GM23338 (cell line): Measurements from ENCODE around the gene MOSMO. TPM values are rescaled to one million over a fixed set of nuclear protein-coding genes. Genes with fewer than 3 reads are reported as not detected.

Source experiments
- ATAC-seq: fragments of 200-7000 bp; cut with Tn5 transposase; 3 replicates; pipeline ENCODE4 v1.9.1; 2020
- DNase-seq: peaks from one replicate; pipeline ENCODE4 v3.0.0-alpha.2; 2015; ENCODE audit warnings: low spot score
- H2AFZ ChIP-seq: fragments of 200-600 bp; sonication (generic); 2 replicates; pipeline ENCODE4 v1.8.0; 2016; ENCODE audit warnings: antibody characterized with exemption, mild to moderate bottlenecking, moderate library complexity
- H3F3A ChIP-seq: fragments of 200-600 bp; sonication (generic); replicated peaks from 2 replicates; pipeline ENCODE4 v1.8.0; 2017; ENCODE audit warnings: antibody characterized with exemption, mixed run types, low read depth
- H3K27ac ChIP-seq: fragments of 200-600 bp; sonication (generic); 2 replicates; pipeline ENCODE4 v1.6.1; 2016; ENCODE audit warnings: low read depth
- H3K27me3 ChIP-seq: fragments of 200-600 bp; sonication (generic); 2 replicates; pipeline ENCODE4 v1.8.0; 2016; ENCODE audit warnings: mild to moderate bottlenecking, mixed run types, moderate library complexity; ENCODE audit not compliant: insufficient read depth
- H3K36me3 ChIP-seq: fragments of 200-600 bp; sonication (generic); 2 replicates; pipeline ENCODE4 v1.8.0; 2016; ENCODE audit warnings: mild to moderate bottlenecking; ENCODE audit not compliant: insufficient read depth
- H3K4me1 ChIP-seq: fragments of 200-600 bp; sonication (generic); 2 replicates; pipeline ENCODE4 v1.8.0; 2016; ENCODE audit warnings: mild to moderate bottlenecking, moderate library complexity; ENCODE audit not compliant: insufficient read depth
- H3K4me2 ChIP-seq: fragments of 200-600 bp; sonication (generic); 2 replicates; pipeline ENCODE4 v1.7.1; 2017; ENCODE audit warnings: mixed run types
- H3K4me3 ChIP-seq: fragments of 200-600 bp; sonication (generic); 2 replicates; pipeline ENCODE4 v1.6.1; 2016; ENCODE audit warnings: mixed run types
- H3K79me2 ChIP-seq: fragments of 200-600 bp; sonication (generic); replicated peaks from 2 replicates; pipeline ENCODE4 v1.8.0; 2017; ENCODE audit warnings: mild to moderate bottlenecking; ENCODE audit not compliant: insufficient read depth
- H3K9me2 ChIP-seq: fragments of 200-600 bp; sonication (generic); 2 replicates; pipeline ENCODE4 v1.8.0; 2017; ENCODE audit not compliant: insufficient read depth
- H4K20me1 ChIP-seq: fragments of 200-600 bp; sonication (generic); replicated peaks from 2 replicates; pipeline ENCODE4 v1.8.0; 2017; ENCODE audit warnings: mild to moderate bottlenecking; ENCODE audit not compliant: insufficient read depth
- H3K27ac Mint-ChIP-seq: 2 replicates; pipeline ENCODE4 v1.8.0; 2020; ENCODE audit warnings: inconsistent platforms, mild to moderate bottlenecking, moderate library complexity, mixed read lengths
- H3K27me3 Mint-ChIP-seq: 3 replicates; pipeline ENCODE4 v1.8.0; 2022; ENCODE audit warnings: low read depth, mild to moderate bottlenecking, moderate library complexity, mixed read lengths, inconsistent platforms; ENCODE audit not compliant: insufficient read depth, poor library complexity
- H3K36me3 Mint-ChIP-seq: 3 replicates; pipeline ENCODE4 v1.8.0; 2021; ENCODE audit warnings: low read depth, mild to moderate bottlenecking, inconsistent platforms, moderate library complexity, mixed read lengths
- H3K4me1 Mint-ChIP-seq: 3 replicates; pipeline ENCODE4 v1.8.0; 2020; ENCODE audit warnings: mild to moderate bottlenecking, inconsistent platforms, mixed read lengths
- H3K4me3 Mint-ChIP-seq: 3 replicates; pipeline ENCODE4 v1.8.0; 2021; ENCODE audit warnings: moderate library complexity, mild to moderate bottlenecking, inconsistent platforms, mixed read lengths
- H3K9me3 Mint-ChIP-seq: 3 replicates; pipeline ENCODE4 v1.8.0; 2020; ENCODE audit warnings: moderate library complexity, mild to moderate bottlenecking, inconsistent platforms, mixed read lengths
- CREB1 ChIP-seq: fragments of 250-450 bp; sonication (Bioruptor Pico); IDR thresholded peaks from 2 replicates; pipeline ENCODE4 v1.5.0; 2020; ENCODE audit warnings: low read depth, mild to moderate bottlenecking, moderate library complexity
- CTCF ChIP-seq, 2 experiments: fragments of 200-600 bp in 1 of 2; sonication (generic) in 1 of 2; conservative IDR thresholded peaks; 2 replicates each; pipeline versions ENCODE4 v1.5.1 to v1.6.1; 2016 to 2017; ENCODE audit warnings: antibody characterized with exemption in 2 of 2, low read depth in 2 of 2, mild to moderate bottlenecking in 2 of 2, moderate library complexity in 1 of 2
- EZH2 ChIP-seq: fragments of 200-600 bp; sonication (generic); IDR thresholded peaks from one replicate; pipeline ENCODE4 v1.8.0; 2017; ENCODE audit warnings: antibody characterized with exemption, mild to moderate bottlenecking, low read depth; ENCODE audit not compliant: unreplicated experiment
- EZH2phosphoT487 ChIP-seq: fragments of 200-600 bp; sonication (generic); IDR thresholded peaks from one replicate; pipeline ENCODE4 v1.8.1; 2018; ENCODE audit warnings: antibody characterized with exemption; ENCODE audit not compliant: unreplicated experiment
- JUNB ChIP-seq: IDR thresholded peaks from one replicate; pipeline ENCODE4 v1.6.1; 2016; ENCODE audit warnings: antibody characterized with exemption; ENCODE audit not compliant: unreplicated experiment
- NANOG ChIP-seq: IDR thresholded peaks from 2 replicates; pipeline ENCODE4 v1.6.1; 2016; ENCODE audit warnings: antibody characterized with exemption, borderline replicate concordance
- POLR2AphosphoS5 ChIP-seq: IDR thresholded peaks from 2 replicates; pipeline ENCODE4 v1.6.1; 2016; ENCODE audit warnings: antibody characterized with exemption, low read depth
- STAT1 ChIP-seq: IDR thresholded peaks from one replicate; pipeline ENCODE4 v1.6.1; 2016; ENCODE audit warnings: antibody characterized with exemption; ENCODE audit not compliant: unreplicated experiment
- ZNF114 ChIP-seq: fragments of 250-450 bp; sonication (Bioruptor Pico); IDR thresholded peaks from 2 replicates; pipeline ENCODE4 v1.5.0; 2020; ENCODE audit warnings: mild to moderate bottlenecking, moderate library complexity
- ZNF331 ChIP-seq: fragments of 250-450 bp; sonication (Bioruptor Pico); IDR thresholded peaks from 2 replicates; pipeline ENCODE4 v1.5.0; 2020; ENCODE audit warnings: low read depth, mild to moderate bottlenecking, moderate library complexity
- polyA plus RNA-seq: library from polyadenylated mRNA; unstranded; fragments of >200 nt; fragmentation: Nextera tagmentation; extraction: Ambion mirVana; gene quantifications from 2 replicates; pipeline ENCODE4 v1.2.1, GENCODE V29; 2016
- total RNA-seq: library from RNA; depleted of rRNA; stranded (reverse); fragments of >200 nt; shearing (Covaris generic); gene quantifications from 2 replicates; pipeline ENCODE4 v1.2.3, GENCODE V29; 2014
- TF ChIP-seq, protein P1 (sequence below): IDR thresholded peaks from 2 replicates; pipeline ENCODE4 v1.6.1; 2016; ENCODE audit warnings: antibody characterized with exemption
- TF ChIP-seq, protein P2 (sequence below): IDR thresholded peaks from one replicate; pipeline ENCODE4 v1.6.1; 2018; ENCODE audit warnings: antibody characterized with exemption; ENCODE audit not compliant: unreplicated experiment

MOSMO gene
- total and polyA plus RNA-seq, 2 experiments from 2014 or later, result 8.7 to 19.2 TPM

GRCh38 chr16:21964353-21964752 lies 43.6 kb upstream of the MOSMO start:
- no peaks in the 10 kb centered on the region for H3K27me3 ChIP-seq
- H3K9me2 ChIP-seq, result no peaks in the 10 kb centered on the region
- no peak overlapping the region for H3K4me3 ChIP-seq
- Mint-ChIP-seq H3K4me3 (no peak overlapping the region), H3K27ac (no peak overlapping the region), H3K9me3 (no peaks in the 10 kb centered on the region), H3K4me1 (no peaks in the 10 kb centered on the region), H3K27me3 (no peaks in the 10 kb centered on the region), H3K36me3 (peaks cover 78% of the 10 kb centered on the region)
- H3F3A ChIP-seq, result no peaks in the 10 kb centered on the region
- no peaks in the 10 kb centered on the region for H3K79me2 ChIP-seq
- ATAC-seq, result no peak
- no peaks in the 10 kb centered on the region for H3K4me1 ChIP-seq
- H3K4me2 ChIP-seq, result no peak overlapping the region
- H4K20me1 ChIP-seq, result peaks cover 6% of the 10 kb centered on the region
- no peak overlapping the region for H3K27ac ChIP-seq
- DNase-seq, result no peak
- TF ChIP-seq, protein P1, sequence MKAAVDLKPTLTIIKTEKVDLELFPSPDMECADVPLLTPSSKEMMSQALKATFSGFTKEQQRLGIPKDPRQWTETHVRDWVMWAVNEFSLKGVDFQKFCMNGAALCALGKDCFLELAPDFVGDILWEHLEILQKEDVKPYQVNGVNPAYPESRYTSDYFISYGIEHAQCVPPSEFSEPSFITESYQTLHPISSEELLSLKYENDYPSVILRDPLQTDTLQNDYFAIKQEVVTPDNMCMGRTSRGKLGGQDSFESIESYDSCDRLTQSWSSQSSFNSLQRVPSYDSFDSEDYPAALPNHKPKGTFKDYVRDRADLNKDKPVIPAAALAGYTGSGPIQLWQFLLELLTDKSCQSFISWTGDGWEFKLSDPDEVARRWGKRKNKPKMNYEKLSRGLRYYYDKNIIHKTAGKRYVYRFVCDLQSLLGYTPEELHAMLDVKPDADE, result no peak
- no peak for TF ChIP-seq ZNF331 (CRISPR knock-in tag)
- no peak for TF ChIP-seq POLR2AphosphoS5
- H2AFZ ChIP-seq, result no peak overlapping the region
- H3K36me3 ChIP-seq, result peaks cover 86% of the 10 kb centered on the region

DNA sequence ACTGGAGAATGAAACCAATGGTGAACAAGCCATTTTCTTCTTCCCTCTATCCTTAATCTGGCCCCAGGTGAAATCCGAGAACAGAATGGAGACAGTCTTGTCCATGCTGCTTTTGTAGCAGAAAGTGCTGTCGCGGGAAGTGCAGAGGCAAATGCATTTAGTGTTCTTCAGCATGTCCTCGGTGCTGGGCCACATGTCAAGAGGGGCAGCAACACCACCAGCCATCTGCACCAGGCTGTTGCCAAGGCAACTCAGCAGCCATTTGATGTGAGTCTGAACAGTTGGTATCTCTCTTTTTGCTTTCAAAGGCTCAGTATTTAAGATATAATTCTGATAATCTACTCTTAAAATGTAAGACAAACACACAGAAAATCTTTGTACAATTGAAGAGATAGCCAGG lies 36.1 kb upstream of the MOSMO start:
- Mint-ChIP-seq H3K4me3 (no peak overlapping the region), H3K9me3 (no peaks in the 10 kb centered on the region), H3K27ac (no peak overlapping the region), H3K36me3 (peaks cover 45% of the 10 kb centered on the region), H3K27me3 (no peaks in the 10 kb centered on the region), H3K4me1 (no peaks in the 10 kb centered on the region)
- Histone ChIP-seq H3K27ac (no peak overlapping the region), H3K79me2 (no peaks in the 10 kb centered on the region), H3K27me3 (no peaks in the 10 kb centered on the region), H3F3A (no peaks in the 10 kb centered on the region; the same call in 1 of the 2 replicates), H2AFZ (no peak overlapping the region), H3K4me3 (no peak overlapping the region), H3K9me2 (no peaks in the 10 kb centered on the region), H3K36me3 (peaks cover 80% of the 10 kb centered on the region), H4K20me1 (peaks cover 3% of the 10 kb centered on the region), H3K4me2 (no peak overlapping the region), H3K4me1 (no peaks in the 10 kb centered on the region)
- no peak for DNase-seq
- ATAC-seq, result no peak
- TF ChIP-seq NANOG, result no peak
- no peak for TF ChIP-seq CTCF (conservative IDR thresholded peaks at IDR 0.05; ENCODE audit: low read depth in 2 of 2)
- TF ChIP-seq EZH2phosphoT487, result no peak
- TF ChIP-seq ZNF331 (CRISPR knock-in tag), result no peak
- no peak for TF ChIP-seq CREB1 (CRISPR knock-in tag)
- no peak for TF ChIP-seq ZNF114
- TF ChIP-seq STAT1, result no peak
- TF ChIP-seq, protein P2, sequence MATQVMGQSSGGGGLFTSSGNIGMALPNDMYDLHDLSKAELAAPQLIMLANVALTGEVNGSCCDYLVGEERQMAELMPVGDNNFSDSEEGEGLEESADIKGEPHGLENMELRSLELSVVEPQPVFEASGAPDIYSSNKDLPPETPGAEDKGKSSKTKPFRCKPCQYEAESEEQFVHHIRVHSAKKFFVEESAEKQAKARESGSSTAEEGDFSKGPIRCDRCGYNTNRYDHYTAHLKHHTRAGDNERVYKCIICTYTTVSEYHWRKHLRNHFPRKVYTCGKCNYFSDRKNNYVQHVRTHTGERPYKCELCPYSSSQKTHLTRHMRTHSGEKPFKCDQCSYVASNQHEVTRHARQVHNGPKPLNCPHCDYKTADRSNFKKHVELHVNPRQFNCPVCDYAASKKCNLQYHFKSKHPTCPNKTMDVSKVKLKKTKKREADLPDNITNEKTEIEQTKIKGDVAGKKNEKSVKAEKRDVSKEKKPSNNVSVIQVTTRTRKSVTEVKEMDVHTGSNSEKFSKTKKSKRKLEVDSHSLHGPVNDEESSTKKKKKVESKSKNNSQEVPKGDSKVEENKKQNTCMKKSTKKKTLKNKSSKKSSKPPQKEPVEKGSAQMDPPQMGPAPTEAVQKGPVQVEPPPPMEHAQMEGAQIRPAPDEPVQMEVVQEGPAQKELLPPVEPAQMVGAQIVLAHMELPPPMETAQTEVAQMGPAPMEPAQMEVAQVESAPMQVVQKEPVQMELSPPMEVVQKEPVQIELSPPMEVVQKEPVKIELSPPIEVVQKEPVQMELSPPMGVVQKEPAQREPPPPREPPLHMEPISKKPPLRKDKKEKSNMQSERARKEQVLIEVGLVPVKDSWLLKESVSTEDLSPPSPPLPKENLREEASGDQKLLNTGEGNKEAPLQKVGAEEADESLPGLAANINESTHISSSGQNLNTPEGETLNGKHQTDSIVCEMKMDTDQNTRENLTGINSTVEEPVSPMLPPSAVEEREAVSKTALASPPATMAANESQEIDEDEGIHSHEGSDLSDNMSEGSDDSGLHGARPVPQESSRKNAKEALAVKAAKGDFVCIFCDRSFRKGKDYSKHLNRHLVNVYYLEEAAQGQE, result no peak
- no peak for TF ChIP-seq EZH2
- TF ChIP-seq, protein P1, result no peak
- TF ChIP-seq POLR2AphosphoS5, result no peak
- TF ChIP-seq JUNB, result no peak
